ENCODE data around the gene CNTF.

DNA sequence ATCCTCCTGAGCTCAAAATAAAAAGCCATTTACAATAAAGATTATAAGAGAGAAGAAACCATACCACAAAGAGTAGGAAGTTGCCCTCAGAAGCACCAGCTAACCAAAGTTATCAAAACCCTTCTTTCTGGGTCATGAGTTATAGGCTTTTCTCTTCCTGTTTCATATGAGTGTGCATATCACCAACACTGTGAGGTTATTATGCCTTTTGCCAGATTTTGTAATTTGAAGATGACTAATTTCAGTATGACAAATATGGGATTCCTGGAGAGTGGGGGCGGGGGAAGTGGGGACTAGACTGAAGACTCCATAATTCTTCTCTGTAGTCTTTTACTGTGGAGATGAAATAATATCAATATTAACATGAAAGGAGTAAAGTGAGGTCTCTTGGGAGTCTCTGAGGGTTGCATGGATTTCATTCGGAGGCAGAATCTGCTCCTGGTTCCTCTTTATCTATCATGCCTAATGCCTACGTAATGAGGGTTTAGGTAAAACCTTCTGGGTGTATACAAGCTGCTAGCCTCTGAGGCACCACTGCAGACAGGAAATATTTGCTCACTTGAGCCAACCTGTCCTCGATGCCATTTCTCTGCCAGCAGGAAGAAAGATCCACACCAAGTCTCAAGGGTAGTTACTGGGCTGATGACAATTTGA lies 48.9 kb upstream of the CNTF start:
- TF ChIP-seq, protein P1, sequence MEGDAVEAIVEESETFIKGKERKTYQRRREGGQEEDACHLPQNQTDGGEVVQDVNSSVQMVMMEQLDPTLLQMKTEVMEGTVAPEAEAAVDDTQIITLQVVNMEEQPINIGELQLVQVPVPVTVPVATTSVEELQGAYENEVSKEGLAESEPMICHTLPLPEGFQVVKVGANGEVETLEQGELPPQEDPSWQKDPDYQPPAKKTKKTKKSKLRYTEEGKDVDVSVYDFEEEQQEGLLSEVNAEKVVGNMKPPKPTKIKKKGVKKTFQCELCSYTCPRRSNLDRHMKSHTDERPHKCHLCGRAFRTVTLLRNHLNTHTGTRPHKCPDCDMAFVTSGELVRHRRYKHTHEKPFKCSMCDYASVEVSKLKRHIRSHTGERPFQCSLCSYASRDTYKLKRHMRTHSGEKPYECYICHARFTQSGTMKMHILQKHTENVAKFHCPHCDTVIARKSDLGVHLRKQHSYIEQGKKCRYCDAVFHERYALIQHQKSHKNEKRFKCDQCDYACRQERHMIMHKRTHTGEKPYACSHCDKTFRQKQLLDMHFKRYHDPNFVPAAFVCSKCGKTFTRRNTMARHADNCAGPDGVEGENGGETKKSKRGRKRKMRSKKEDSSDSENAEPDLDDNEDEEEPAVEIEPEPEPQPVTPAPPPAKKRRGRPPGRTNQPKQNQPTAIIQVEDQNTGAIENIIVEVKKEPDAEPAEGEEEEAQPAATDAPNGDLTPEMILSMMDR (IDR thresholded peaks at IDR 0.05), result no peak
- no peak for TF ChIP-seq EZH2 (IDR thresholded peaks at IDR 0.05)
